Measurements from ENCODE around the gene VSTM1. TPM values are rescaled to one million over a fixed set of nuclear protein-coding genes. Genes with fewer than 3 reads are reported as not detected.
"Not testable (repeated sequence)": the region's sequence is repeated elsewhere in the genome, so short reads cannot be mapped to it uniquely, and the experiment has no call there.

The VSTM1 gene
- total RNA-seq, 1 donor from 2014 or later: not detected

DNA sequence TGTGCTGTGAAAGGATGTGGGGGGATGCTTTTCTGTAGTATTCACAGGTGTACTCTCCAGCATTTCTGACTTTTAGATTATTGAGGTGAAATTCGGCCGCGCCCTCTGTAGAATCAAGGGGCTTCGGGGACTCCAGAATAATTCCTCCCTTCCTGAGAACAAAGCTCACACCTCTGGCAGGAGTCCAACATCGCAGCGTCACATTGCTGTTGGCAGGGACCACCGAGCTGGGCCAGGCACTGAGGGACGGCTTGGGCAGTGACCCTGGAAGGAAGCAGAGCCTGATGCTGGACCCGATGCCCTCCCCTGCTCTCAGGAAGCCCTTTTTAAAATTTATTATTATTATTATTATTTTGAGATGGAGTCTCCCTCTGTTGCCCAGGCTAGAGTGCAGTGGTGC lies 11.2 kb upstream of the VSTM1 start:
- intact Hi-C loops (cut with micrococcal nuclease): no loop called here

DNA sequence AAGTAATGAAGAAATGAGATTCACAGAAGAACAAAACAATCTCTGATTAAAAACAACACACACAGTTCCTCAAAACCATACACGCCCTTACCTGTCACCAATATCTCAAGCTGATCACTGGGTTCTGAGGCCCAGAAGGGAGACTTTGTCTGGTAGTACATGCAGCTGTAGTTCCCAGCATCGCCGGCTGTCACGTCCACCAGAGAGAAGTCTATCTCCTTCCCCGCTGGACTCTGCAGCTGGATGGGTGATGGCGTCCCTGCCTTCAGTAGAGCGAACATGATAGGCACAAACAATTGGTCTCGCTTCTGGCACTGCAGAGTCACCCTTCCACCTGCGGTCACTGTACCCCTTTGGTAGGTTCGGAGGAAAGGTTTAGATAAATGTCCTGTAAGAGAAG lies 10.1 kb upstream of the VSTM1 start:
- intact Hi-C loops (cut with micrococcal nuclease): no loop called here

DNA sequence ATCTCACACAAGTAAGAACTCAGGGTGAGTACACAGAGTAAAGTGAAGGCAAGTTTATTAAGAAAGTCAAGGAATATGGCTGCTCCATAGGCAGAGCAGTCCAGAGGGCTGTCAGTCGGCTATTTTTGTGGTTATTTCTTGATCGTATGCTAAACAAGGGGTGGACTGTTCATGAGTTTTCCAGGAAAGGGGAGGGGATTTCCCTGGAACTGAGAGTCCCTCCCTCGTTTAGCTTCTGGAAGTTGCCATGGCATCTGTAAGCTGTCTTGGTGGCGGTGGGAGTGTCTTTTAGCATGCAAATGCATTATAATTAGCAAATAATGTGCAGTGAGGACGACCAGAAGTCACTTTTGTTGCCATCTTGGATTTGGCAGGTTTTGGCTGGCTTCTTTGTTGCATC lies 5.8 kb upstream of the VSTM1 start:
- intact Hi-C loops (cut with micrococcal nuclease): no loop called here

DNA sequence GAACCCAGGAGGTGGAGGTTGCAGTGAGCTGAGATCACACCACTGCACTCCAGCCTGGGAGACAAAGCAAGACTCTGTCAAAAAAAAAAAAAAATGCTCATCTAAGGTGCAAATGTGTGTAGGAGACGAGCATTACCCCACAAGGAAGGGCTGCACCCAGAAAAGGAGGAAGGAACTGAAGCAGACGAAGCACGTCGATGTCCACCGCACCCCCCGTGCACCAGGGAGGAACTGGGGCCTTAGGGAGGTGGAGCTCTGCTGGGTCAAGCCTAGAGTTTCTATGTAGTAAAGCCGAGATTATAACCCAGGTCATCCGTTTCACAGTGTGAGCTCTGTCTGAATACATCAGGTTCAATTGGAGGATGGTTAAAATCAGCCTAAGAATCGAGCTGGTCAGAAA lies 1.1 kb downstream of the VSTM1 start:
- intact Hi-C loops (cut with micrococcal nuclease): no loop called here

DNA sequence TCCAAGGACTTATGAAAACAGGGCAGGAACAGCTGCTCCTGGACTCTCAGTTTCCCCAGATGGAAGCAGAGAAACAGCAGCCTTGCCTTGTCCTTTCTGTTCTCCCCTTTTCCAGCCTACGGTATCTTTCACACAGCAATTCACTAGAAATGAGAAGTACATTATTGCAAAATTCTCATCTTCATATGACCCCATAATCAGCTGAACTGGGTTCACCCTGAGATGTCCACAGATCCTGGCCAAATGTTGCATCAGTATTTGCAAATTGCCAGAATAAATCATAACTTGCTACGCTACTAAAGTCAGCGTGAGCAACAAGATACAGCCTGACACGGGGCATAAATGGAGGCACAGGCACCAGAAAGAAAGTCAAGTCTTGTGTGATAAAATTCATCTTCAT lies 16.1 kb downstream of the VSTM1 start:
- intact Hi-C loops (cut with micrococcal nuclease): no loop called here

DNA sequence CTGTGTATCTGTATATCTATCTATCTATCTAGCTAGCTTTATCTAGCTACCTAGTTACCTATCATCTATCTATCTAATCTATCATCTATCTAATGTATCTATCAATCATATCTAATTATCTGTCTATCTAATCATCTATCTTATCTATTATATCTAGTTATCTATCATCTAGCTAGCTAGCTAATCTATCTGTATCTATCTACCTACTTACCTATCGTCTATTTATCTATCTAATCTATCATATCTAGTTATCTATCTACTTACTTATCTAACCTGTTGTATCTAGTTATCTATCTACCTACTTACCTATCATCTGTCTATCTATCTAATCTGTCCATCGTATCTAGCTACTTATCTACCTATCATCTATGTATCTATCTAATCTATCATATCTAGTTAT lies 17.9 kb downstream of the VSTM1 start:
- intact Hi-C loops (cut with micrococcal nuclease): no loop called here

DNA sequence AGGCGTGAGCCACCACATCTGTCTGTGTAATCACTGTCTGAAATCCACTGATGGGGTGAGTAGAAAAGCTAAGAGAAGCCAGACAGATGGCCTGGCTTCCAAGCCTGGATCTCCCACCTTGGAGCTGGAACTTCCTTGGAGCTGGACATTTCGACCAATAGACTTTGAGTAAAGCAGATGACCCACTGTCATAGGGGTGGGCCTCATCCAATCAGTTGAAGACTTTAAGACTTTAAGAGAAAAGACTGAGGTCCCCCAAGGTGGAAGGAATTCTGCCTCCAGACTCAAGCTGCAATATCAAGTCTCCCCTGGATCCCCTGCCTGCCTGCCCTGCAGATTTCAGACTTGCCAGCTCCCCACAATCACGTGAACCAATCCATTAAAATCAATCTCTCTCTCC lies 20.7 kb downstream of the VSTM1 start:
- intact Hi-C loops (cut with micrococcal nuclease): no loop called here

DNA sequence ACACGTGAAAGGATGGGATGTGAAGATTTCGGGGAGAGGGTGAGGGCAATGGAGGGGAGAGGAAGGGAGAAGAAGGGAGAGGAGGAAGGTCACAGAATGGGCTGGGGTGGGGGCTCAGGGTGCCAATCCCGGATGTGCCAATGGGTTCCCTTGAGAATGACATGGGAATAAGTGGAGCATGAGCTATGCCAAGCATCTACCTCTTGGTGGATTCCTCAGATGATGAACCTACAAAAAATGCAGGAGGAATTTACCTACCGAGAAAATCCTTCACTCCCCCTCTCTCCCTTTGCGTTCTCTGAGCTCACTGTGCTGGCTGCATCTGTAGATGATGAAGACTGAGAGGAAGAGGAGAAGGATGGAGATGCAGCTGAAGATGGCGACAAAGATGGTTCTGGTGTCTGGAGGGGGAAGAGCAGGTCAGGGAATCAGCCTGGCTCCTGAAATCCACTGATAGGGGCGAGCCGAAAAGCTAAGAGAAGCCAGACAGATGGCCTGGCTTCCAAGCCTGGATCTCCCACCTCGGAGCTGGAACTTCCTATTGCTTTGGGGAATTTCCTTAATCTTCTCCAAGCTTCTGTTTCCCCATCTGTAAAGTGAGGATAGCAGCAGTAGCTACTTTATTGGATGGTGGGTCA lies 21.6 kb downstream of the VSTM1 start:
- intact Hi-C loops (cut with micrococcal nuclease): no loop called here

DNA sequence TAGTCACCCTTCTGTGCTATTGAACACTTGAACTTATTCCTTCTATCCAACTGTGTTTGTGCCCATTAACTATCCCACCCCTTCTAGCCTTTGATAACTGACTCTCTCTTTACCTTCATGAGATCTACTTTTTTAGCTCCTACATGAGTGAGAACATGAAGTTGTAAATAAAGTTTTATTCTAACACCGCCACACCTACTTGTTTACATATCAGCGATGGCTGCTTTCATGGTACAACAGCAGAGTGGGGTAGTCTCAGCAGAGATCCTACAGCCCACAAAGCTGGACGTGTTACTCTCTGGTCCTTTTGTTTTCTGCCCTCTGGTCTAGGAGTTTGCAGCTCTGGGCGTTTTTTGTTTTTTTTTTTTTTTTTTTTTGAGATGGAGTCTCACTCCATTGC lies 23.7 kb downstream of the VSTM1 start:
- intact Hi-C loops (cut with micrococcal nuclease): no loop called here

DNA sequence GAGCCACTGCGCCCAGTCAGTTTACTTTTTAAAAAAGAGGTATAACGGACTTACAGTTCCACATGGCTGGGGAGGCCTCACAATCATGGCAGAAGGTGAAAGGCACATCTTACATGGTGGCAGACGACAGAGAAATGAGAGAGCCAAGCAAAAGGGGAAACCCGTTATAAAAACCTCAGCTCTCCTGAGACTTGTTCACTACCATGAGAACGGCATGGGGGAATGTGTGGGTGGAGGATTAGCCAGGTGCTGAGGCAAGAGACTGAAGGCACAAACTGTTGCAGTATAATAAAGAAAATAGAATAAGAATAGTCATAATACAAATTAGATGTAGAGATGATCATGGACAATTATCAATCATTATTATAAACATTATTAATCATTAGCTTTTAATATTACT lies 27.2 kb downstream of the VSTM1 start:
- intact Hi-C loops (cut with micrococcal nuclease): not testable (repeated sequence)

DNA sequence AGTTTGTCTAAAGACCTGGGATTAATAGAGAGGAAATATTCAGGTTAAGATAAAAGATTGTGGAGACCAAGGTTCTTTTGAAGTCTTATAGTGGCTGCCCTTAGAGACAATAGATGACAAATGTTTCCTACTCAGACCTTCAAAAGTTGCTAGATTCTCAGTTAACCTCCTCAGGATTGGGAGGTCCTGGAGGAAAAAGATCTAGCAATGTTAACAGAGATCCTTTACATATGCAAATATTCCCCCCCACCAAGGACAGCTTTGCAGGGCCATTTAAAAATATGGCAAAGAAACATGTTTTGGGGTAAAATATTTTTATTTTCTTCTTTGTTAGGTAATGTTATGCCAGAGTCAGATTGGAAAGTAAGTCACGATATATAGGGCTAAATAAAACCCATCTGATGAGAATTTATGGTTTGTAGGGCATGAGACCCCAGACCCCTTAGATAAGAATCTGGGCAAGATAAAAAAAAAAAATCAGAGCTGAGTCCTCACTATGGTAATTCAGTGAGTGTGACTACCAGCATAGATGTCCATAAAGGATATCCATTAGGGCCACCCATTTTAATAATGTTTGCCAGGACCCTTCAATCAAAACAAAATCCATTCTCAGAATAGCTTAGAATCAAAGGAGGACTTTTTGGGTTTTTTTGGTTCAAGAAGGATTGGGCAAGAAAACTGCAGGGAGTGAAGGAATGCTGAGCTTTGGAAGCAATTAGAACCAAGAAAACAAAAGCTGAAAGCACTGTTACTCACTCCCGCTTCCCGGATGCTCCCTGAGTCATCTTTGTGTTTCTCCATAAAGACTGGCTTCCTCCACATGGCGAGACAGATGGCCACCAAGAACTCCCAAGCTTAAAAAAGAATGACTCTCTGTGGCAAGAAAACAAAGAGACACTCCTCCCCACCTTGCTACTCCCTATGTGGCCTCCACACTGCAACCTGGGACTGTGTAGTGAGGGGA lies 28.2 kb downstream of the VSTM1 start:
- intact Hi-C loops (cut with micrococcal nuclease): no loop called here

DNA sequence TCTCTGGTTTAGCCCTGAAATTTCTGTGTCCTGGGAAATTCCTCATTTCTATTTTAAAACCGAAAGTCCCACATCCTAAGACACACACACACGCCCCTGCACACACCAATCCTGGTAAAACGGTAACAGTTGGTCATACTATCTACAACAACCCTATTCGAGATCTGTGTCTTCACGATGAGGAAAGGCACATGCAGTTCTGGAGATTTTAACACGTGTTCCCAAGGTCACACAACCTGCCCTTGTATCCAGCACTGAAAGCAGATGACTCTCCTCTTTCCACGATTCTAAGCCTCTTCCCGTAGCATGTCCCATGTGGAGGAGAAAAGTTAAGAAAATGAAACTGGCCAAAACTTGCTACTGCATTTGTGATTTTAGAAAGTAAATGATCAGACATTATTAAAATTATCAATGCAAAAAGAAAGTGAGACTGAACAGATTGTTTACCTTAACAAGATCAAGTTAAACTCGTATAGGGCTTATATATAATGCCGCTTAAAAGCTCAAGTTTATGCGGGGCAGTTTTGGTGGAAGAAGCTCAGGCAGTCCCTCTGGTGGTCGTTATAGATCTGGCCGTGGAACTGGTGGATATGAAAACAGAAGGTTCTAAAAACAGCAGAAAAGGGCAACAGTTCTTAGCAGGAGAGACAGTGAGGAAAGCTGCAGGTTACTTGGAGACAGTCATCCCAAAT lies 32.7 kb downstream of the VSTM1 start:
- intact Hi-C loops (cut with micrococcal nuclease): no loop called here

DNA sequence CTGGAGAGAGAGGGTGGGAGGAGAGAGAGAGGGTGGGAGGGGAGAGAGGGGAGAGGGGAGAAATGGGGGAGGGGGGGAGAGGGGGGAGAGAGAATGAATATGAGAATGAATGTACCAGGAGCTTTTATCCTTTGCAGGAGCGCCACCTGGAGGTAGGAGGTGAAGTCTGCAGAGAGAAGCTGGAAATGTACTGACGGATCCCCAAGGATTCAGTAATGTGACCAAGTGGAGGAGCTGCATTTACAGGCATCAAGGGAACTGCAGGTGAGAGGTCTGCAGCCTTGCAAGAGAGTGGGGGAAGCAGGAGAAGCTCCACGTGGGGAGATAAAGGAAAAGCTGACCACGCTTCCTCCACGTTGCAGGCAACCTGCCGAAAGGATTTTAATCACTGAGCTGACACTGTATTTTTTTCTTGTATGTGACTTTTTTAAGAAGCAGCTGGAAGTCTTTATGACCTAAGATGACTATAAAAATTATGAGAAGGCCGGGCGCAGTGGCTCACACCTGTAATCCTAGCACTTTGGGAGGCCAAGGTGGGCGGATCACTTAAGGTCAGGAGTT lies 33.7 kb downstream of the VSTM1 start:
- intact Hi-C loops (cut with micrococcal nuclease): no loop called here

DNA sequence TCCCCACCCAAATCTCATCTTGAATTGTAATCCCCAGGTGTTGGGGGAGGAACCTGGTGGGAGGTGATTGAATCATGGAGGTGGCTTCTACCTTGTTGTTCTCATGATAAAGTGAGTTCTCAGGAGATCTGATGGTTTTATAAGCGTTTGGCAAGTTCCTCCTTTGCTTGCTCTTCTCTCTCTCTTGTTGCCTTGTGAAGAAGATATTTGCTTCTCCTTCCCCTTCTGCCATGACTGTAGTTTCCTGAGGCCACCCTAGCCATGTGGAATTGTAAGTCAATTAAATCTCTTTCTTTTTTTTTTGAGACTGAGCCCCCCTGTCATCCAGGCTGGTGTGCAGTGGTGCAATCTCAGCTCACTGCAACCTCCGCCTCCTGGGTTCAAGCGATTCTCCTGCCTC lies 34.4 kb downstream of the VSTM1 start:
- intact Hi-C loops (cut with micrococcal nuclease): no loop called here

DNA sequence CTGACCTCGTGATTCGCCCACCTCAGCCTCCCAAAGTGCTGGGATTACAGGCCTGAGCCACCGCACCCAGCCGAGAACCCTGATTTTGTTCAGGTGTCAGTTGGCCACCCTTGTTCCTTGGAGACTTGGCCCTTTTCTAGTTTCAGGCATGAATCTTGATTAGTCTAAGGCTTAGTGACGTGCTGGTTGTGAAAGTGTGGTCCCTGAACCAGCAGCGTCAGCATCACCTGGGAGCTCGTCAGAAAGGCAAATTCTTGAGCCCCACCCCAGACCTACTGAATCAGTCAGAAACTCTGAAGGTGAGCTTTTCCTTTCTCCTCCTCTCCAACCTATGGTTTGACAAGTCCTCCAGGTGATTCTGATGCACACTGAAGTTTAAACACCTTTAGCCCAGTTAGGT lies 37.0 kb downstream of the VSTM1 start:
- intact Hi-C loops (cut with micrococcal nuclease): no loop called here

DNA sequence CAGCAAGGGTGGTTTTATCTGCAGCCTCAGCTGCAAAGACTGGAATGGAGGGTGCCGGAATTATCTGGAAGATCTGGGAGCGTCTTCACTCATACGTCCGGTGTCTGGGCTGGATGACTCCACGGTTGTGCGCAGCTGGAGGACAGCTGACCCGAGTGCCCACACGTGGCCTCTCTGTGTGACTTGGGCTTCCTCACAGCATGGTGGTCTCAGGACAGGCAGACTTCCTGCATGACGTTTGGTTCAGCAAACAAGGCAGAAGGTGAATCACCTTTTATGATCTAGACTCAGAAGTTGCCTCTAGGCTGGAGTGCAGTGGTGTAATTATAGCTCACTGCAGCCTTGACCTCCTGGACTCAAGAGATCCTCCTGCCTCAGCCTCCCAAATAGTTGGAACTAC lies 39.0 kb downstream of the VSTM1 start:
- intact Hi-C loops (cut with micrococcal nuclease): loop anchor here (1.0 kb wide), 2 partner anchors 182 to 231 kb away; no protein-coding TSS in a partner anchor

DNA sequence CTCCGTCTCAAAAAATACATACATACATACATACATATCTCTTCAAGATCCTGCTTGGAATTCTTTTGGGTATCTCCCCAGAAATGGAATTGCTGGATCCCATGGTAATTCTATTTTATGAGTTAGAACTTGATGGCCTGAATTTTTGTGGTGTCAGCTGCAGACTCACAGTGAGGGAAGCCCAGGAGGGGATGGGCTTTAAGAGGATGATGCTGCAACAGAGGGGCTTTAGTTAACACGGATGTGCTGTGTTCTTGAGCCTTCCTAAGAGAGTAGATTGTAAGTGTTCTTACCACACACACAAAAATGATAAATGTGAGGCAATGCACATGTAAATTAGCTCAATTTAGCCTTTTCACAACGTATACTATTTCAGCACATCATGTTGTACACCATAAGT lies 40.5 kb downstream of the VSTM1 start:
- intact Hi-C loops (cut with micrococcal nuclease): loop anchor here (2.0 kb wide), 1 partner anchor 116 kb away; no protein-coding TSS in a partner anchor

DNA sequence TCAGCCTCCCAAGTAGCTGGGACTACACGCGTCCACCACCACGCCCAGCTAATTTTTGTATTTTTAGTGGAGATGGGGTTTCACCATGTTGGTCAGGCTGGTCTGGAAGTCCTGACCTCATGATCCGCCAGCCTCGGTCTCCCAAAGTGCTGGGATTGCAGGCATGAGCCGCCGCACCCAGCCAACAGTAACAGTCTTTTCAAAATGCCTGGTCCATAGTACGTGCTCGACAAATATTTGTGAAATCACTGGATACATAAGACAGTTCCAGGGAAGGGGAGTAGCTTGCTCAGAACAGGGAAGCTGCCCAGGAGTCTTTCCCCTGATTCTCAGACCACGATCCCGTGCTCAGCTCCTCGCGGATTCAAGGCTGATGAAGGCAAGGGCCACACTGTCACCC lies 41.8 kb downstream of the VSTM1 start:
- intact Hi-C loops (cut with micrococcal nuclease): loop anchor here (2.0 kb wide), 1 partner anchor 115 kb away; no protein-coding TSS in a partner anchor

DNA sequence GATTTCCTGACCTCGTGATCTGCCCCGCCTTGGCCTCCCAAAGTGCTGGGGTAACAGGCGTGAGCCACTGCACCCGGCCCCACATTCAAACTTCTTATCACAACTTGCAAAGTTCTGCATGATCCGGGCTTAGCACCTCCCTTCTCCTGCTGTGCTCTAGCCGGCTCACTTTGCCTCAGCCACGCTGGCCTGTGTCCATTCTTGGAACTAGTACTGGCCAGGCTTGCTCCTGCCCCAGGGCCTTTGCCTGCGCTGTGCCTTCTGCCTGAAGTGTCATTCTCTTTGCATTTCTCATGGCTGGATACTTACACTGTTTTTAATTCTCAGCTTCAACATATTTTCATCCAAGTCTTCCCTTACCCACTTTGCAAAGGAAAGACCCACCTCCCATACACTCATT lies 42.3 kb downstream of the VSTM1 start:
- intact Hi-C loops (cut with micrococcal nuclease): no loop called here

DNA sequence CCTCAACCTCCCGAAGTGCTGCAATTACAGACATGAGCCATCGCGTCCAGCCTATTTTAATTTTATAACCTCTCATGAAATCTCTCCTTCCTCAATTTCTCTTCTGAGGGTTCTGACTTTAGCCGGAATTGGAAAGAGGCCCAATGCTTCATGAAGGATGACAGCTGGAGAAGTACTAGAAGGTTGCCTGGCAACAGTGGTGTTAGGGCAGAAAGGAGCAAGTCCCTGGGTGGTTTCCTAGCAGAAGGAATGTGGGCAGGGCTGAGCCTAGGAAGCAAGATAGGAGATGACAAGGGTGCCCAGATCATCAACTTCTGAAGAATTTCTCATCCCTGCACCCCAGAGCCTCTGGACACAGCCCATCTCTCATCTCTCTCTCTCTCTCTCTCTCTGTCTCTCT lies 46.4 kb downstream of the VSTM1 start:
- intact Hi-C loops (cut with micrococcal nuclease): no loop called here

DNA sequence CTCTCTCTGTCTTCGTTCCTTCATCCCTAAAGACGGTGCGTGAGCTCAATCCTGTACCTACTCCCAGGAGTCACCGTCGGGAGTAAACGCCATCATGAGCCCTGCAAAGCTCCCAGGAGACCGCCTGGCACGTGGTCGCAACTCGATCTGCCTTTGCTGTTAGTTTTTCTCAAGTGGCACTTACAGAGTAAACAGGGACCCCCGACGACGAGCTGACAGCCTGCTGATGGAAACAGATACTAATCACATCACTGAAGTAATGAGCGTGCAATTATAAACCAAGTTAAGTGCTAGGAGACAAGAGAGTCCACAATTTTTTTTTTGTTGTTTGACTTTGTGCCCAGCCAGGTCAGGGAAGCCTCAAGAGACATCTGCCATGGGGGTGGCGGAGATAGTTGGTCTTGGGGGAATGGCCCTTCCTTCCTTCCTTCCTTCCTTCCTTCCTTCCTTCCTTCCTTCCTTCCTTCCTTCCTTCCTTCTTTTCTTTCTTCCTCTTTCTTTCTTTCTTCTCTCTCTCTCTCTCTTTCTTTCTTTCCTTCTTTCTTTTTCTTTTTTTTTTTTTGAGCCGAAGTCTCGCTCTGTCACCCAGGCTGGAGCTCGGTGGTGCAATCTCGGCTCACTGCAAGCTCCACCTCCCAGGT lies 48.7 kb downstream of the VSTM1 start:
- intact Hi-C loops (cut with micrococcal nuclease): no loop called here
